ENCODE data around the gene TCEA2. TPM values are rescaled to one million over a fixed set of nuclear protein-coding genes. Genes with fewer than 3 reads are reported as not detected.

Gene TCEA2
- total and polyA plus RNA-seq, 8 donors, result 11.6 to 52.9 (median 14.1) TPM

GRCh38 chr20:64051561-64052325 lies 11.3 kb upstream of the TCEA2 start:
- DNase-seq (no peak), FAIRE-seq (no peak), ATAC-seq (no peak)
- WGBS, 2 donors, result 63 to 75% methylated on average over 14 to 15 of the region's 15 CpGs
- H3K27ac ChIP-seq, result no peak overlapping the region
- TF ChIP-seq CTCF (IDR thresholded peaks at IDR 0.05), result no peak
- H3K27me3 ChIP-seq, result peaks cover 0 to 7% (median 3%) of the 10 kb centered on the region in 4 donors
- intact Hi-C loops (cut with DNase I), result no loop called here
- no peak overlapping the region for H3K4me3 ChIP-seq
- no peaks in the 10 kb centered on the region for H3K4me1 ChIP-seq
- H3K9me3 ChIP-seq, result no peaks in the 10 kb centered on the region
- H3K36me3 ChIP-seq, result no peaks in the 10 kb centered on the region

- WGBS, 2 donors, result 60 to 74% methylated on average over 10 of the region's 10 CpGs
- H3K27me3 ChIP-seq, result peaks cover 0 to 5% (median 3%) of the 10 kb centered on the region in 4 donors
- no peaks in the 10 kb centered on the region for H3K36me3 ChIP-seq
- DNase-seq, result no peak
- H3K9me3 ChIP-seq, result no peaks in the 10 kb centered on the region
- no peak for TF ChIP-seq CTCF (IDR thresholded peaks at IDR 0.05)
- no peak for ATAC-seq
- intact Hi-C loops (cut with DNase I), result no loop called here
- no peak overlapping the region for H3K4me3 ChIP-seq
- H3K4me1 ChIP-seq, result no peaks in the 10 kb centered on the region
- FAIRE-seq, result no peak
- H3K27ac ChIP-seq, result no peak overlapping the region
Observed at GRCh38 chr20:64052326-64052722, 10.7 kb upstream of the TCEA2 start.

GRCh38 chr20:64052987-64053840 lies 9.8 kb upstream of the TCEA2 start:
- H3K9me3 ChIP-seq, result no peaks in the 10 kb centered on the region
- intact Hi-C loops (cut with DNase I), result no loop called here
- no peak for TF ChIP-seq CTCF (IDR thresholded peaks at IDR 0.05)
- H3K4me3 ChIP-seq, result no peak overlapping the region
- H3K27ac ChIP-seq, result no peak overlapping the region
- ATAC-seq (no peak), DNase-seq (no peak), FAIRE-seq (no peak)
- H3K27me3 ChIP-seq, result no peaks in the 10 kb centered on the region
- H3K4me1 ChIP-seq, result no peaks in the 10 kb centered on the region
- H3K36me3 ChIP-seq, result no peaks in the 10 kb centered on the region
- WGBS, 2 donors, result 66 to 70% methylated on average over 33 of the region's 33 CpGs

GRCh38 chr20:64053841-64054661 lies 8.9 kb upstream of the TCEA2 start:
- FAIRE-seq (no peak), DNase-seq (no peak), ATAC-seq (no peak)
- Histone ChIP-seq H3K27me3 (no peaks in the 10 kb centered on the region), H3K36me3 (no peaks in the 10 kb centered on the region), H3K4me3 (no peak overlapping the region), H3K27ac (no peak overlapping the region), H3K9me3 (no peaks in the 10 kb centered on the region), H3K4me1 (no peaks in the 10 kb centered on the region)
- 43 to 47% methylated on average over 17 of the region's 17 CpGs for WGBS, 2 donors
- intact Hi-C loops (cut with DNase I), result no loop called here
- no peak for TF ChIP-seq CTCF (IDR thresholded peaks at IDR 0.05)
